ENCODE data around the gene PBX1. TPM values are rescaled to one million over a fixed set of nuclear protein-coding genes. Genes with fewer than 3 reads are reported as not detected.

Gene PBX1
- total RNA-seq, 1 donor from 2014 or later = 37.4 TPM

DNA sequence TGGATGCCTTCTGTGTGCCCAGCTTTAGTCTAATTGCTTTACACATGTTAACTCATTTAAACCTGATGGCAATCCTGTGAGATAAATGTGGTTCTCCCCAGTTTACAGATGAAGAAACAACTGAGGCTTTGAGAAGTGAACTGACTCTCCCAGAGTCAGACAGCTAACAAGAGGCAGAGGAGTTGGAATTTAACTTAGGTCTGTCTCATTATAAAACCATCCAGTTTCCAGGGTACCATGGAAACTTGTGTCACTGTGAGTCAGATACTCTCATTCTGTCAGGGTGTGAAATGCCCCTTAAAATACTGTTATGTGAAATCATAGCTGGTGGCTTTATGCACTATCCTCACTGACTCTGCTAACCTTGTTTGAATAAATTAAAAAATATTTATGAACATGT, 206.6 kb downstream of the PBX1 start:
- peak overlapping the region; percentile 74 to 82 for H3K27ac ChIP-seq
- H3K9me3 ChIP-seq = no peaks in the 10 kb centered on the region
- TF ChIP-seq, protein P1, sequence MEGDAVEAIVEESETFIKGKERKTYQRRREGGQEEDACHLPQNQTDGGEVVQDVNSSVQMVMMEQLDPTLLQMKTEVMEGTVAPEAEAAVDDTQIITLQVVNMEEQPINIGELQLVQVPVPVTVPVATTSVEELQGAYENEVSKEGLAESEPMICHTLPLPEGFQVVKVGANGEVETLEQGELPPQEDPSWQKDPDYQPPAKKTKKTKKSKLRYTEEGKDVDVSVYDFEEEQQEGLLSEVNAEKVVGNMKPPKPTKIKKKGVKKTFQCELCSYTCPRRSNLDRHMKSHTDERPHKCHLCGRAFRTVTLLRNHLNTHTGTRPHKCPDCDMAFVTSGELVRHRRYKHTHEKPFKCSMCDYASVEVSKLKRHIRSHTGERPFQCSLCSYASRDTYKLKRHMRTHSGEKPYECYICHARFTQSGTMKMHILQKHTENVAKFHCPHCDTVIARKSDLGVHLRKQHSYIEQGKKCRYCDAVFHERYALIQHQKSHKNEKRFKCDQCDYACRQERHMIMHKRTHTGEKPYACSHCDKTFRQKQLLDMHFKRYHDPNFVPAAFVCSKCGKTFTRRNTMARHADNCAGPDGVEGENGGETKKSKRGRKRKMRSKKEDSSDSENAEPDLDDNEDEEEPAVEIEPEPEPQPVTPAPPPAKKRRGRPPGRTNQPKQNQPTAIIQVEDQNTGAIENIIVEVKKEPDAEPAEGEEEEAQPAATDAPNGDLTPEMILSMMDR (IDR thresholded peaks at IDR 0.05) = no peak
- no peaks in the 10 kb centered on the region for H3K27me3 ChIP-seq
- intact Hi-C loops (cut with DNase I) = loop anchor here (2.0 to 5.0 kb wide), 3 partner anchors 17 to 208 kb away; partner anchors contain the start of gene PBX1
- no peaks in the 10 kb centered on the region for H3K36me3 ChIP-seq
- H3K4me1 ChIP-seq = peaks cover 0 to 30% of the 10 kb centered on the region in 2 donors
- no peak for DNase-seq (ENCODE audit: low spot score in 2 of 2)
- H3K4me3 ChIP-seq = no peak overlapping the region

DNA sequence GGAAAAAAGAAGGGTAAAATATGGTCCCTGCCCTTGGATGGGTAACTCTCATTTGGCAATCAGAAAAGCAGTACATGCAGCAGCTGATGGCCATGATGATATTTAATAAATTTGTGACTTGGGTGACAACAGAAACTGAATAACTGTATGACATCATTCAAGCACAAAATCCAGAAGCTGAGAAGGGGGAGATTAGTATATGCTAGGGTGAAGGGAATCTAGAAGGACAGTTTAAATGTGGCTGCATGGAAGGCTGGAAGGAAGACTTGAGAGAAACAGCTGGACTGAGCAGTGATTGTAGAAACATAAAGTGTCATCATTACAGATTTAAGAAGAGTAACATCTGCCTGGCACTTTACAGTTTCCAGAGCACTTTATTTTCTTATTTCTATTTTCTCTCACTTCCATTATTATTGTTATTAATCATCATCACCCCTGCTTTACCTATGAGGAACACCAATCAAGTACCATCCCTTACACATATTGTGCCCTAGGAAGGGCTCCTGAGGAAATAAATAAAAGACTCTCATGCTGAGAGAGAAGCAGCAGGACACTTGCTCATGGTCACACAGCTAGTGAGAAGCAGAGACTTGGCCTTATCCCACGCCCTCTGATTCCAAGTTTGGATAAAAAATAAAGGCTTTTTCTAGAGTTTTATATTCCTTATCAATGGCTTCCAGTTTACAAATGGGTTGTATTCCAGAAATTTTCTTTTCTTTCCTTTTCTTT, 207.2 kb downstream of the PBX1 start:
- Histone ChIP-seq H3K4me1 (peaks cover 0 to 36% of the 10 kb centered on the region in 2 donors), H3K4me3 (no peak overlapping the region), H3K36me3 (no peaks in the 10 kb centered on the region), H3K27ac (peak overlapping the region; percentile 74 to 82), H3K27me3 (no peaks in the 10 kb centered on the region), H3K9me3 (no peaks in the 10 kb centered on the region)
- DNase-seq (ENCODE audit: low spot score in 2 of 2) = no peak
- intact Hi-C loops (cut with DNase I) = loop anchor here (2.0 to 5.0 kb wide), 3 partner anchors 17 to 209 kb away; partner anchors contain the start of gene PBX1
- TF ChIP-seq, protein P1 (IDR thresholded peaks at IDR 0.05) = no peak

DNA sequence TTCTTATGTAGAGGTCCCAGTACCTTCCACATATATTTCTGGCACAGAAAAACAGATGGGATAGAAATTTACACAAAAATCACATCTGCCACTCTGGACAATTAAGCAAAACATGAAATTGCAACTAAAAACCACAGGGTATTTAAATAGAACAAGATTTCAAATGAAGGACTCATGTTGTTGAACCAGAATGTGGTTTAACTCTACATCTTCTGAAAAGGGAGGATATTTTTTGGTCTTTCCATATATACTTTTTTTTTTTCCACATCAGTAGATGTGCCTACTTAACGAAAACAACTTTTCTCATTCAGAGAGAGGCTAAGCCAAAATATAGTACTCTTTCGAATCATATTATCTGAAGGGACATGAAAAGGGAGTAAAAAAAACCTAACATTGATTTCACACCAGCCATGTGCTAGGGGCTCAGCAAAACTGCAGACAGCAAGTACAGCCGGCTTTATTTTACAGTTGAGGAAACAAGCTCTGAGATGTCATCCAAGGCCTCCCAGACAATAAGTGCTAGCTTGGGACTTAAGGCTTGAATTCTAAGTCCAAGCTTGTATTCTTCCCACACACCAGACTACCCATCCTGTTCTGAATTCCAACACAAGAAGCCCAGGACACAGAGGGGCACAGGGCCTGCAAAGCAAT, 208.9 kb downstream of the PBX1 start:
- H3K27me3 ChIP-seq = no peaks in the 10 kb centered on the region
- no peaks in the 10 kb centered on the region for H3K36me3 ChIP-seq
- no peak for DNase-seq (ENCODE audit: low spot score in 2 of 2)
- intact Hi-C loops (cut with DNase I) = loop anchor here (5.0 kb wide), 2 partner anchors 61 to 211 kb away; partner anchors contain the start of gene PBX1
- H3K4me1 ChIP-seq = peaks cover 0 to 50% of the 10 kb centered on the region in 2 donors
- TF ChIP-seq, protein P1 (IDR thresholded peaks at IDR 0.05) = no peak
- no peak overlapping the region for H3K4me3 ChIP-seq
- H3K27ac ChIP-seq = peak overlapping the region; percentile 74 to 82
- no peaks in the 10 kb centered on the region for H3K9me3 ChIP-seq

DNA sequence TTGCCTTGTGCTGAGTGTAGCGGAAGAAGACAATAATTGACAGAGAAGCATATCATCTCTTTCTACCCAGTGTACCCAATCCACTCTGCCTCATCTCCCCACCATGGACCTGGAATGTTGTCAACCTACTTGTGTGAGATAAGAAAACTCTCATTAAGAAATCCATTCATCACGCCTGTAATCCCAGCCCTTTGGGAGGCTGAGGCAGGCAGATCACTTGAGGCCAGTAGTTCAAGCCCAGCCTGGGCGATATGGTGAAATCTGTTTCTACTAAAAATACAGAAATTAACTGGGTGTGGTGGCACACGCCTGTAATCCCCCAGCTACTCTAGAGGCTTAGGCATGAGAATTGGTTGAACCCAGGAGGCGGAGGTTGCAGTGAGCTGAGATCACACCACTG, 209.6 kb downstream of the PBX1 start:
- DNase-seq (ENCODE audit: low spot score in 2 of 2) = no peak
- H3K36me3 ChIP-seq = no peaks in the 10 kb centered on the region
- no peaks in the 10 kb centered on the region for H3K27me3 ChIP-seq
- intact Hi-C loops (cut with DNase I) = loop anchor here (5.0 kb wide), 2 partner anchors 61 to 211 kb away; partner anchors contain the start of gene PBX1
- peak overlapping the region; percentile 74 to 82 for H3K27ac ChIP-seq
- TF ChIP-seq, protein P1 (IDR thresholded peaks at IDR 0.05) = no peak
- peaks cover 0 to 53% of the 10 kb centered on the region in 2 donors for H3K4me1 ChIP-seq
- H3K9me3 ChIP-seq = no peaks in the 10 kb centered on the region
- H3K4me3 ChIP-seq = no peak overlapping the region

DNA sequence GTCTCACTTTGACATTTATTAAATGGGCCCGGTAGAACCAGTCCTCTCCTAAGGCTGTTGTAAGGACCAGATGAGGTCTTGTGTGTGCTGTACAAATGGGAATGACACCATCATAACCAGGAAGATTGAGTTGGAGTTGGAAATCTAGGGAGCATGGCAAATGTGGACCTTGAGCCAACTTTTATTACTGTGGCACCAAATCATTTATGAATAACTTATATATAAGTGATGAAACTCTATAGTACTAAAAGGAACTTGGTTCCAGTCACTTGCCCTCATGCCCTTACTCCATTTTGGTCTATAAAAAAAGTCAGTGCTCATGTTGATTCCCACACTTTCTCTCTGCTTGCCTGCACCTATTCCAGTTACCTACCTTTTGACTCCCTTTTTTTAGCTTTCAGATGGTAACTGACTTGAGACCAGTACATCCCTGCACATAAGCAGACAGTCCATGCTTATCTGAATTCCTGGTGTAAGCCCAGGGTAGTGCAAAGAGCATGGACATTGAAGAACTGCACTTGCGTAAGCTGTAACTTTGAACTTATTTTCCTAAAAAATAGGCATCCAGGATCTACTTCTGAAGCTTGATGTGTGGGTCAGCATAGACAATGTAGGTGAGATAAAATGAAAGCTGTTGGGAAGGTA, 210.6 kb downstream of the PBX1 start:
- Histone ChIP-seq H3K27me3 (no peaks in the 10 kb centered on the region), H3K9me3 (no peaks in the 10 kb centered on the region), H3K4me1 (peaks cover 0 to 57% of the 10 kb centered on the region in 2 donors), H3K27ac (peak overlapping the region; percentile 80 to 82), H3K4me3 (no peak overlapping the region), H3K36me3 (no peaks in the 10 kb centered on the region)
- no peak for DNase-seq (ENCODE audit: low spot score in 2 of 2)
- intact Hi-C loops (cut with DNase I) = loop anchor here (5.0 kb wide), 3 partner anchors 47 to 212 kb away; partner anchors contain the start of gene PBX1
- TF ChIP-seq, protein P1 (IDR thresholded peaks at IDR 0.05) = no peak

Measured in ascending aorta (tissue), 2 donors.